Fibroblast of pulmonary artery (primary cell): Measurements from ENCODE around the gene TNS1.

Source experiments
- DNase-seq: peaks from one replicate; pipeline ENCODE4 v3.0.0-alpha.2; 2010; ENCODE audit warnings: low read depth
- H3K4me3 ChIP-seq: replicated peaks from 2 replicates; pipeline ENCODE4 v1.5.1; 2011; ENCODE audit warnings: low read depth, mild to moderate bottlenecking, control low read depth, low read length, moderate library complexity
- TF ChIP-seq, protein P1 (sequence below): IDR thresholded peaks from 2 replicates; pipeline ENCODE4 v1.5.1; 2011; ENCODE audit warnings: mild to moderate bottlenecking, control low read depth, low read length, inconsistent platforms; ENCODE audit errors: missing control alignments

TNS1 gene

DNA sequence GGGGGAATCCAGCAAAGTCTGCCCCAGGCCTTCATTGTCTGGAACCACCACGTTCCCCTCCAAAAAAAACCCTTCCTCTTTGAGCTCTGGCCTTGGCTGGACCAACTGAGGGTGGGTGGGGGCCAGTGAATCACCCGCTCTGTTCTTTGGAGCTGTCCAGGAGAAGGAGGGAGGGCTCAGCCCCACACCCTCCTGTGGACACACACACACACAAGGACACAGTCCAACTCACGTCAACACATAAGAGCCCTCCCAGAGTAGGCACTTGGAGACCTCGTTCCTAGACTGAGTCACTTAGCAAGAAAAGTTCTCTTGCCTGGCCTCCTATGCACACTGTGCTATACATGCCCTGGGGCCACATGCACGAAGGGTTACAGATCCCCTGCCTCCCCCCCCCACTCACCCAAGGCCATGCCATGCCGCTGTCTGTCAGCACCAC, 1.2 kb upstream of the TNS1 start:
- no peak overlapping the region for H3K4me3 ChIP-seq
- peak; percentile 97 for DNase-seq
- TF ChIP-seq, protein P1, sequence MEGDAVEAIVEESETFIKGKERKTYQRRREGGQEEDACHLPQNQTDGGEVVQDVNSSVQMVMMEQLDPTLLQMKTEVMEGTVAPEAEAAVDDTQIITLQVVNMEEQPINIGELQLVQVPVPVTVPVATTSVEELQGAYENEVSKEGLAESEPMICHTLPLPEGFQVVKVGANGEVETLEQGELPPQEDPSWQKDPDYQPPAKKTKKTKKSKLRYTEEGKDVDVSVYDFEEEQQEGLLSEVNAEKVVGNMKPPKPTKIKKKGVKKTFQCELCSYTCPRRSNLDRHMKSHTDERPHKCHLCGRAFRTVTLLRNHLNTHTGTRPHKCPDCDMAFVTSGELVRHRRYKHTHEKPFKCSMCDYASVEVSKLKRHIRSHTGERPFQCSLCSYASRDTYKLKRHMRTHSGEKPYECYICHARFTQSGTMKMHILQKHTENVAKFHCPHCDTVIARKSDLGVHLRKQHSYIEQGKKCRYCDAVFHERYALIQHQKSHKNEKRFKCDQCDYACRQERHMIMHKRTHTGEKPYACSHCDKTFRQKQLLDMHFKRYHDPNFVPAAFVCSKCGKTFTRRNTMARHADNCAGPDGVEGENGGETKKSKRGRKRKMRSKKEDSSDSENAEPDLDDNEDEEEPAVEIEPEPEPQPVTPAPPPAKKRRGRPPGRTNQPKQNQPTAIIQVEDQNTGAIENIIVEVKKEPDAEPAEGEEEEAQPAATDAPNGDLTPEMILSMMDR = no peak

DNA sequence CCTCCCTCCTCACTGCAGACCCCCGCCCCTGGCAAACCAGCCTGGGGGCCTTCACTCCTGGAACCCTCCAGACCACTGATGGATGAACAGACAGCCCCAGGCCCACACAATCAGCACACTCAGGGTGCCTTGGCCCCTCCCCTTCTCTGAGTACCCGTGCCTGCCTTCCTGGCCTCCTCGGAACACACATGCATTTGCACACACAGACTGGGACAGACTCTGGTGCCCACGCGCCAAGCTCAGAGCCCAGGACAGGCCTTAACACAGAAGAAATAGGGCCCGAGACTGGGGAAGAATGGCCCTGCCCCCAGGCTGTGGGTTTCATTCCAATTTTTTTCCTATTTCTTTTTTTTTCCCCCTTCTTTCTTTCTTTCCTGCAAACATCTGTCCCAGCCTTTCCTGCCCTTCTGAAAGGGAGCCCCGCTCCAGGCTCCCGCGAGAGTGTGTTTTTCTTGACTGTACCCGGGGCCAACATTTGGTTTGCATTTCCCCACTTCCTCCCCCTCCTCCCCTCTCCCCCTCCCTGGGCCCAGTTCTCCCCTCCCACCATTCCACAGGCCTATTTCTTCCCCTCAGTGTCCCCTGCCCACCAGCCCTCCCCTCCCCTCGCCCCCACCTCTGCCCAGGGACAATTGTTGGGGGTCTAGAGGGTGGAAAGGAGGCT, 618 bp upstream of the TNS1 start:
- DNase-seq = peak; percentile 81
- peak overlapping the region; percentile 68 for H3K4me3 ChIP-seq

DNA sequence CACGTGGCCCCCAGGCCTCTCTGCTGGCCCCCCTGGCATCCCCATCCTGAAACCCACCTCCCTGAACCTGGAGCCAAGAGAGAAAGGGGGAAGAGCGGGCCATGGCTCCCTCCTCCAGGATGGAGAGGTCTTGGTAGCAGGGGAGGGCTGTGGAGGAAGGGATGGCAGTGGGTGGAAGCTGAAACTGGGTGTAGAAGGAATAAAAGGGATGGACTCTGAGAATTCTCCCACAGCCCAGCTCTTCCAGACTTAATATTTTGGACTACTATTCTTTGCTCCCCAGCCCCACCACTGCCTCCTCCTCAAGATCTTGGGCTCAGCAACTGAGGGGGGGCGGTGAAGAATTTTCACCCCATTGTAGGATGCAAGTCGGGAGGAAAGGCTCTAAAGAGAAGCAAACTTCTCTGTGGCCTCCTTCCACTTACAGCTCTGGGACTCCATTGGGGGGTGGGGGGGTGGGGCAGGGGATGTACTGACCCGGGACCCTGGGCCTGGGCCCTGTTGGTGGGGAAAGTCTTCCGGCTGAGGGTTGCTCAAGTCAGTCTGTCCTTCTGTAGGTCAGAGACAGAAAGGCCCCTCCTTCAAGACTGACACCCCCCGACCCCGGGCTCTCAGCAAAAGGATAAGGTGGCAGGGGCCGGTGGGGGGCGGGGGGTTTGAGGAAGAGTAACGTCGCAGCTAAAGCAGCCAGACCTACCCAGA, 501 bp downstream of the TNS1 start:
- TF ChIP-seq, protein P1 = no peak
- no peak for DNase-seq
- H3K4me3 ChIP-seq = peak overlapping the region; percentile 68

More for the DNA sequence above, 618 bp upstream of the TNS1 start:
- TF ChIP-seq, protein P1 = no peak

DNA sequence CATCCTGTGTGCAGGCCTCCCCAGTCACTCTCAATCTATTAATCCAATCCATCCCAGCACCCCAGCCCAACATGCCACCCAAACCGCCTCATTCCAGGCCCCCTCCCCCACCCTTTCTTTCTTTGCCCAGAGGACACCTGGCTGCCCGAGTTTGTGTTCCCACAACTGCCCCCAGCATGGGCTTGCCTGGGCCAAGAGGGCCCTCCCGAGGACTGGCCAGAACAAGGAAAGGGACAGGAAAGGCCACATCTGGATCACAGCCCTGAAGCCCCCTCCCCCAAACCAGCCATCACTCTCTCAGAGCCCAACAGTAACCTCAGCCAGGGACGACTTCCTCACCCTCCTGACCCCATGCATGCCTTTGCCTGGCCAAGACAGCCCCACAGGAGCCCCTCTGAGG, 1.2 kb downstream of the TNS1 start:
- no peak for DNase-seq
- TF ChIP-seq, protein P1 = no peak
- peak overlapping the region; percentile 68 for H3K4me3 ChIP-seq

DNA sequence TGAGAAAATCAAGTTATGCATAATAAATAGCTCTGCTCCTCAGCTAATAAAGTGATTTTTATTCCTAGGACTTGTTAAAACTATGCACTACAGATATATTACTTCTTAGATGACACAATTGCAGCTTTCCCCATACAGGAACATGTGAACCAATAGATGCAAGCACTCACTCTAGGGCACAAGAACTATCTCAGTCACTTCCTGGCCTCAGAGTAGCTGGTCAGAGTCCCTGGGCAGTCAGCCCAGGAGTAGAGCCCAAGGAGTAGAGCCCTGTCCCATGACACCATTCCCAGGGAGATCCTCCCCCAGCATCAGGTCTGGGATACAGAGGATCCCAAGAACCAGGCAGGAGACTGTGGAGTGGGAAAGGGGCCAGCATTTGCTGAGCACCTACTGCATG, 2.7 kb downstream of the TNS1 start:
- TF ChIP-seq, protein P1 = no peak
- H3K4me3 ChIP-seq = peak overlapping the region; percentile 16
- peak; percentile 92 for DNase-seq

DNA sequence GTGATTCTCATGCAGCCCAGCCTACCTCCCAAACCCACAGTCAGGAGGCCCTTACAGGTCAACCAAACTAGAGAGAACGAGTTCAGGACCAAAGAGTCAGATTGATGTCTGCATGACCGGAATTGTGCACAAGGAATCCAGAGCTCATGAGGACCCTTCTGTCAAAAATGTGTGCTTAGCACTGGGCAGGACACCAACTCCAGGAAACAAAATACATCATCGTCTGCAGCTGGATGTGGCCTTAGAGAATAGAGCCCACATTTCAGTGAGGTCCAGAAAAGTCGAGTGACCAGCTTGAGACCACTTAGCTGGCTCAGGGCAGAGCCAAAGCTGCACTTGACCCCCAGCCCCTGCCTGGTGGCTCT, 3.2 kb downstream of the TNS1 start:
- DNase-seq = no peak
- TF ChIP-seq, protein P1 = no peak
- no peak overlapping the region for H3K4me3 ChIP-seq
